GM23338 (cell line): ENCODE measurements around the gene OR1E2. TPM values are rescaled to one million over a fixed set of nuclear protein-coding genes. Genes with fewer than 3 reads are reported as not detected.
"Not testable (repeated sequence)": the region's sequence is repeated elsewhere in the genome, so short reads cannot be mapped to it uniquely, and the experiment has no call there.

Source experiments
- ATAC-seq: fragments of 200-7000 bp; cut with Tn5 transposase; 3 replicates; pipeline ENCODE4 v1.9.1; 2020
- DNase-seq: peaks from one replicate; pipeline ENCODE4 v3.0.0-alpha.2; 2015; ENCODE audit warnings: low spot score
- H2AFZ ChIP-seq: fragments of 200-600 bp; sonication (generic); 2 replicates; pipeline ENCODE4 v1.8.0; 2016; ENCODE audit warnings: antibody characterized with exemption, mild to moderate bottlenecking, moderate library complexity
- H3F3A ChIP-seq: fragments of 200-600 bp; sonication (generic); replicated peaks from 2 replicates; pipeline ENCODE4 v1.8.0; 2017; ENCODE audit warnings: antibody characterized with exemption, mixed run types, low read depth
- H3K27ac ChIP-seq: fragments of 200-600 bp; sonication (generic); 2 replicates; pipeline ENCODE4 v1.6.1; 2016; ENCODE audit warnings: low read depth
- H3K27me3 ChIP-seq: fragments of 200-600 bp; sonication (generic); 2 replicates; pipeline ENCODE4 v1.8.0; 2016; ENCODE audit warnings: mild to moderate bottlenecking, mixed run types, moderate library complexity; ENCODE audit not compliant: insufficient read depth
- H3K36me3 ChIP-seq: fragments of 200-600 bp; sonication (generic); 2 replicates; pipeline ENCODE4 v1.8.0; 2016; ENCODE audit warnings: mild to moderate bottlenecking; ENCODE audit not compliant: insufficient read depth
- H3K4me1 ChIP-seq: fragments of 200-600 bp; sonication (generic); 2 replicates; pipeline ENCODE4 v1.8.0; 2016; ENCODE audit warnings: mild to moderate bottlenecking, moderate library complexity; ENCODE audit not compliant: insufficient read depth
- H3K4me2 ChIP-seq: fragments of 200-600 bp; sonication (generic); 2 replicates; pipeline ENCODE4 v1.7.1; 2017; ENCODE audit warnings: mixed run types
- H3K4me3 ChIP-seq: fragments of 200-600 bp; sonication (generic); 2 replicates; pipeline ENCODE4 v1.6.1; 2016; ENCODE audit warnings: mixed run types
- H3K79me2 ChIP-seq: fragments of 200-600 bp; sonication (generic); replicated peaks from 2 replicates; pipeline ENCODE4 v1.8.0; 2017; ENCODE audit warnings: mild to moderate bottlenecking; ENCODE audit not compliant: insufficient read depth
- H3K9me2 ChIP-seq: fragments of 200-600 bp; sonication (generic); 2 replicates; pipeline ENCODE4 v1.8.0; 2017; ENCODE audit not compliant: insufficient read depth
- H4K20me1 ChIP-seq: fragments of 200-600 bp; sonication (generic); replicated peaks from 2 replicates; pipeline ENCODE4 v1.8.0; 2017; ENCODE audit warnings: mild to moderate bottlenecking; ENCODE audit not compliant: insufficient read depth
- H3K27ac Mint-ChIP-seq: 2 replicates; pipeline ENCODE4 v1.8.0; 2020; ENCODE audit warnings: inconsistent platforms, mild to moderate bottlenecking, moderate library complexity, mixed read lengths
- H3K27me3 Mint-ChIP-seq: 3 replicates; pipeline ENCODE4 v1.8.0; 2022; ENCODE audit warnings: low read depth, mild to moderate bottlenecking, moderate library complexity, mixed read lengths, inconsistent platforms; ENCODE audit not compliant: insufficient read depth, poor library complexity
- H3K36me3 Mint-ChIP-seq: 3 replicates; pipeline ENCODE4 v1.8.0; 2021; ENCODE audit warnings: low read depth, mild to moderate bottlenecking, inconsistent platforms, moderate library complexity, mixed read lengths
- H3K4me1 Mint-ChIP-seq: 3 replicates; pipeline ENCODE4 v1.8.0; 2020; ENCODE audit warnings: mild to moderate bottlenecking, inconsistent platforms, mixed read lengths
- H3K4me3 Mint-ChIP-seq: 3 replicates; pipeline ENCODE4 v1.8.0; 2021; ENCODE audit warnings: moderate library complexity, mild to moderate bottlenecking, inconsistent platforms, mixed read lengths
- H3K9me3 Mint-ChIP-seq: 3 replicates; pipeline ENCODE4 v1.8.0; 2020; ENCODE audit warnings: moderate library complexity, mild to moderate bottlenecking, inconsistent platforms, mixed read lengths
- CREB1 ChIP-seq: fragments of 250-450 bp; sonication (Bioruptor Pico); IDR thresholded peaks from 2 replicates; pipeline ENCODE4 v1.5.0; 2020; ENCODE audit warnings: low read depth, mild to moderate bottlenecking, moderate library complexity
- CTCF ChIP-seq, 2 experiments: fragments of 200-600 bp in 1 of 2; sonication (generic) in 1 of 2; conservative IDR thresholded peaks; 2 replicates each; pipeline versions ENCODE4 v1.5.1 to v1.6.1; 2016 to 2017; ENCODE audit warnings: antibody characterized with exemption in 2 of 2, low read depth in 2 of 2, mild to moderate bottlenecking in 2 of 2, moderate library complexity in 1 of 2
- ETS1 ChIP-seq: IDR thresholded peaks from 2 replicates; pipeline ENCODE4 v1.6.1; 2016; ENCODE audit warnings: antibody characterized with exemption
- EZH2 ChIP-seq: fragments of 200-600 bp; sonication (generic); IDR thresholded peaks from one replicate; pipeline ENCODE4 v1.8.0; 2017; ENCODE audit warnings: antibody characterized with exemption, mild to moderate bottlenecking, low read depth; ENCODE audit not compliant: unreplicated experiment
- EZH2phosphoT487 ChIP-seq: fragments of 200-600 bp; sonication (generic); IDR thresholded peaks from one replicate; pipeline ENCODE4 v1.8.1; 2018; ENCODE audit warnings: antibody characterized with exemption; ENCODE audit not compliant: unreplicated experiment
- NANOG ChIP-seq: IDR thresholded peaks from 2 replicates; pipeline ENCODE4 v1.6.1; 2016; ENCODE audit warnings: antibody characterized with exemption, borderline replicate concordance
- POLR2AphosphoS5 ChIP-seq: IDR thresholded peaks from 2 replicates; pipeline ENCODE4 v1.6.1; 2016; ENCODE audit warnings: antibody characterized with exemption, low read depth
- ZNF114 ChIP-seq: fragments of 250-450 bp; sonication (Bioruptor Pico); IDR thresholded peaks from 2 replicates; pipeline ENCODE4 v1.5.0; 2020; ENCODE audit warnings: mild to moderate bottlenecking, moderate library complexity
- ZNF331 ChIP-seq: fragments of 250-450 bp; sonication (Bioruptor Pico); IDR thresholded peaks from 2 replicates; pipeline ENCODE4 v1.5.0; 2020; ENCODE audit warnings: low read depth, mild to moderate bottlenecking, moderate library complexity
- ZNF462 ChIP-seq: fragments of 250-450 bp; sonication (Bioruptor Pico); IDR thresholded peaks from 2 replicates; pipeline ENCODE4 v1.5.0; 2020; ENCODE audit warnings: mild to moderate bottlenecking, moderate library complexity
- polyA plus RNA-seq: library from polyadenylated mRNA; unstranded; fragments of >200 nt; fragmentation: Nextera tagmentation; extraction: Ambion mirVana; gene quantifications from 2 replicates; pipeline ENCODE4 v1.2.1, GENCODE V29; 2016
- total RNA-seq: library from RNA; depleted of rRNA; stranded (reverse); fragments of >200 nt; shearing (Covaris generic); gene quantifications from 2 replicates; pipeline ENCODE4 v1.2.3, GENCODE V29; 2014

The OR1E2 gene
- total and polyA plus RNA-seq, 2 experiments from 2014 or later: not detected

DNA sequence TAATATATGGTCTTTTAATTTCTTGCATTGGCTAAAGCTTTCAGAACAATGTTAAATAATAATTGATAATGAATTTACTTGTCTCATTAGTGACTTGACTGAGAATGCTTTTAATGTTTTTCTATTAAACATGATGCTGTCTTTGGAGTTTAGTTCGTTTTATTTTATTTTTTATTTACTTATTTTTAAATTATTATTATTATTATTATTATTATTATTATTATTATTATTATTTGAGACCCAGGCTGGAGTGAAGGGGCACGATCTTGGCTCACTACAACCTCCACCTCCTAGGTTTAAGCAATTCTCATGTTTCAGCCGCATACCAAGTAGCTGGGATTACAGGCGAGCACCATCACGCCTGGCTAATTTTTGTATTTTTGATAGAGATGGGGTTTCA is 18.0 kb downstream of the OR1E2 start (continued):
- TF ChIP-seq CTCF (conservative IDR thresholded peaks at IDR 0.05; ENCODE audit: low read depth in 2 of 2) (no peak), ZNF114 (no peak), EZH2phosphoT487 (no peak)

DNA sequence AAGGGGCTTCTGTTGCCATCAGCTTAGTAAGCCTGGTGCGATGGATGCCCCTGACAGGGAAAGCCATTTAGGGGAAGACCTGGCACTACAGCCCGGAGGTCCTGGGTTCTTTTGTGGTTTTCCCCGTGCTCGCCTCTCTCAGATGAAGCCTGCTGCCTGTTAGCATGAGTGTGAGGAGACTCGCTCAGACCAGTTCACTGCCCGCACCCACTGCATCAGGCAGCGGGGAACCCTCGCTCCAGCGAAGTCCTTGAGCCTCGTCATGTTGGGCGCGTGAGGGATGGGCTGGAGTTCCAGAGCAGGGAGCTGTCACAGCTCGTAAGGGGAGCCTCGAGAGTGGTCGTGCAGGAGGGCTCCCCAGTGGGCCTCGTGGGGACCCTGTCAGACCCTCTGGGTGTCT is 21.4 kb downstream of the OR1E2 start:
- H3K4me1 Mint-ChIP-seq, H3K27me3 ChIP-seq, ATAC-seq, H3K4me1 ChIP-seq, H3K4me3 ChIP-seq, H4K20me1 ChIP-seq, H2AFZ ChIP-seq, H3K9me2 ChIP-seq, H3K27ac Mint-ChIP-seq, H3K27me3 Mint-ChIP-seq, H3K79me2 ChIP-seq, DNase-seq, H3F3A ChIP-seq, H3K27ac ChIP-seq, H3K4me2 ChIP-seq, H3K36me3 ChIP-seq, H3K4me3 Mint-ChIP-seq: not testable (repeated sequence)
- H3K9me3 Mint-ChIP-seq: peaks cover 57% of the 10 kb centered on the region
- peaks cover 11% of the 10 kb centered on the region for H3K36me3 Mint-ChIP-seq

DNA sequence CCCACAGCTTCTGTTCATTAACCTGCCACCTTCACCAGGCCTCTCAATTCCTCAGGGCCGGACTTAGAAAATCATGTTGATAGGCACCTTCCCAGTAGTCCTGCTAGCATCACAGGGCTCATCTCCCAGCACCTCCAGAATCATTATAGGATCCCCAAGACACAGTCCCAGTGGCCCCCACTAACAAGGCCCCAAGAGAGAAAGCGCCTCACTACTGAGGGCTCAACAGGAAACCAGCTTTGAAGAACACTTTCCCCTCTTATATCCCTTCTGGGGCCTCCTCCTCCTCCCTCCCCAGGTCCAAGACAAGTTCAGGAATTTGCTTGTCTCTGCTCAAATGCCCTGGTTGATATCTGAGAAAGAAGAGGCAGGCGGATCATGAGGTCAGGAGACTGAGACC is 22.6 kb downstream of the OR1E2 start, which contains the start of gene OR3A3:
OR3A3 (plus strand) TSS at position 301 of the 400 bp plus-strand sequence.
- H3K4me1 Mint-ChIP-seq: no peaks in the 10 kb centered on the region
- H3K9me2 ChIP-seq: no peaks in the 10 kb centered on the region
- peaks cover 68% of the 10 kb centered on the region for H3K9me3 Mint-ChIP-seq
- no peak within 1 kb of the TSS for H3K4me2 ChIP-seq
- no peak within 1 kb of the TSS for H3K4me3 Mint-ChIP-seq
- no peaks in the 10 kb centered on the region for H3K79me2 ChIP-seq
- H4K20me1 ChIP-seq: no peaks in the 10 kb centered on the region
- no peak within 1 kb of the TSS for H3K4me3 ChIP-seq
- no peaks in the 10 kb centered on the region for H3K4me1 ChIP-seq
- H3F3A ChIP-seq: no peaks in the 10 kb centered on the region
- ATAC-seq (no peak), DNase-seq (no peak)
- H3K27ac ChIP-seq: no peak within 1 kb of the TSS
- peaks cover 11% of the 10 kb centered on the region for H3K36me3 Mint-ChIP-seq
- no peak within 1 kb of the TSS for H2AFZ ChIP-seq
- no peaks in the 10 kb centered on the region; the same call in 1 of the 2 replicates for H3K36me3 ChIP-seq
- no peak within 1 kb of the TSS for H3K27ac Mint-ChIP-seq
- H3K27me3 Mint-ChIP-seq: peaks cover 3% of the 10 kb centered on the region
- H3K27me3 ChIP-seq: no peaks in the 10 kb centered on the region
- no peak for TF ChIP-seq CREB1 (CRISPR knock-in tag)
- TF ChIP-seq ETS1: no peak
- TF ChIP-seq ZNF462 (CRISPR knock-in tag): no peak
- TF ChIP-seq POLR2AphosphoS5: no peak
- no peak for TF ChIP-seq EZH2
- no peak for TF ChIP-seq ZNF114
- no peak for TF ChIP-seq EZH2phosphoT487
- TF ChIP-seq ZNF331 (CRISPR knock-in tag): no peak
- TF ChIP-seq NANOG: no peak
